Measurements from ENCODE around the gene MYH2.
"Not testable (repeated sequence)": the region's sequence is repeated elsewhere in the genome, so short reads cannot be mapped to it uniquely, and the experiment has no call there.

MYH2 gene

GRCh38 chr17:10543486-10543885 is 6.0 kb downstream of the MYH2 start:
- H3K9me3 Mint-ChIP-seq; H3K4me1 Mint-ChIP-seq (ENCODE audit: low read depth in 2 of 2); ATAC-seq (replicated peaks); H3K27ac Mint-ChIP-seq; H3K36me3 Mint-ChIP-seq (ENCODE audit: insufficient read depth); H3K4me3 Mint-ChIP-seq; DNase-seq: not testable (repeated sequence)
- peaks cover 12 to 28% of the 10 kb centered on the region in 2 donors for H3K27me3 Mint-ChIP-seq

GRCh38 chr17:10541179-10541578 is 8.3 kb downstream of the MYH2 start:
- not testable (repeated sequence) for H3K9me3 Mint-ChIP-seq; H3K27ac Mint-ChIP-seq; H3K36me3 Mint-ChIP-seq (ENCODE audit: insufficient read depth); H3K4me3 Mint-ChIP-seq; H3K4me1 Mint-ChIP-seq (ENCODE audit: low read depth in 2 of 2); ATAC-seq (replicated peaks); DNase-seq
- peaks cover 13 to 21% of the 10 kb centered on the region in 2 donors for H3K27me3 Mint-ChIP-seq

- H3K36me3 Mint-ChIP-seq (ENCODE audit: insufficient read depth) = no peaks in the 10 kb centered on the region
- no peak overlapping the region for H3K4me3 Mint-ChIP-seq
- no peak overlapping the region for H3K27ac Mint-ChIP-seq
- H3K27me3 Mint-ChIP-seq = peaks cover 31 to 35% of the 10 kb centered on the region in 2 donors
- no peaks in the 10 kb centered on the region for H3K9me3 Mint-ChIP-seq
- DNase-seq (no peak), ATAC-seq (replicated peaks) (no peak)
- H3K4me1 Mint-ChIP-seq (ENCODE audit: low read depth in 2 of 2) = no peaks in the 10 kb centered on the region
Observed at GRCh38 chr17:10532026-10532425, 17.4 kb downstream of the MYH2 start.

GRCh38 chr17:10527419-10527818 is 22.0 kb downstream of the MYH2 start:
- Mint-ChIP-seq H3K9me3 (no peaks in the 10 kb centered on the region), H3K27me3 (peaks cover 35 to 54% of the 10 kb centered on the region in 2 donors), H3K27ac (no peak overlapping the region), H3K36me3 (ENCODE audit: insufficient read depth) (no peaks in the 10 kb centered on the region), H3K4me3 (no peak overlapping the region), H3K4me1 (ENCODE audit: low read depth in 2 of 2) (no peaks in the 10 kb centered on the region)
- DNase-seq = no peak
- no peak for ATAC-seq (replicated peaks)

- Mint-ChIP-seq H3K27ac (no peak overlapping the region), H3K27me3 (peaks cover 35 to 49% of the 10 kb centered on the region in 2 donors), H3K4me1 (ENCODE audit: low read depth in 2 of 2) (no peaks in the 10 kb centered on the region), H3K9me3 (no peaks in the 10 kb centered on the region), H3K4me3 (no peak overlapping the region), H3K36me3 (ENCODE audit: insufficient read depth) (no peaks in the 10 kb centered on the region)
- ATAC-seq (replicated peaks) = no peak
- no peak for DNase-seq
Observed at GRCh38 chr17:10526517-10526916, 22.9 kb downstream of the MYH2 start.

- DNase-seq (no peak), ATAC-seq (replicated peaks) (no peak)
- H3K27me3 Mint-ChIP-seq = peaks cover 16 to 39% of the 10 kb centered on the region in 2 donors
- no peaks in the 10 kb centered on the region for H3K9me3 Mint-ChIP-seq
- H3K27ac Mint-ChIP-seq = no peak overlapping the region
- H3K4me1 Mint-ChIP-seq (ENCODE audit: low read depth in 2 of 2) = no peaks in the 10 kb centered on the region
- no peaks in the 10 kb centered on the region for H3K36me3 Mint-ChIP-seq (ENCODE audit: insufficient read depth)
- no peak overlapping the region for H3K4me3 Mint-ChIP-seq
Observed at GRCh38 chr17:10523064-10523463, 26.4 kb downstream of the MYH2 start.

- H3K9me3 Mint-ChIP-seq = no peaks in the 10 kb centered on the region
- ATAC-seq (replicated peaks) = no peak
- peaks cover 16 to 33% of the 10 kb centered on the region in 2 donors for H3K27me3 Mint-ChIP-seq
- H3K36me3 Mint-ChIP-seq (ENCODE audit: insufficient read depth) = no peaks in the 10 kb centered on the region
- no peak for DNase-seq
- H3K4me1 Mint-ChIP-seq (ENCODE audit: low read depth in 2 of 2) = no peaks in the 10 kb centered on the region
- no peak overlapping the region for H3K27ac Mint-ChIP-seq
- no peak overlapping the region for H3K4me3 Mint-ChIP-seq
Observed at GRCh38 chr17:10521949-10522348, 27.5 kb downstream of the MYH2 start.

- DNase-seq (no peak), ATAC-seq (replicated peaks) (no peak)
- H3K4me1 Mint-ChIP-seq (ENCODE audit: low read depth in 2 of 2) = no peaks in the 10 kb centered on the region
- H3K36me3 Mint-ChIP-seq (ENCODE audit: insufficient read depth) = no peaks in the 10 kb centered on the region
- no peak within 1 kb of the TSS for H3K27ac Mint-ChIP-seq
- peaks cover 10 to 17% of the 10 kb centered on the region in 2 donors for H3K27me3 Mint-ChIP-seq
- no peaks in the 10 kb centered on the region for H3K9me3 Mint-ChIP-seq
- H3K4me3 Mint-ChIP-seq = no peak within 1 kb of the TSS
Observed at GRCh38 chr17:10518271-10519037, 31.0 kb downstream of the MYH2 start, which contains the start of gene MYH1. MYH1 (minus strand) TSS chr17:10518542; CDS start chr17:10516642, 1,900 bp downstream.

GRCh38 chr17:10516638-10517037 is 32.8 kb downstream of the MYH2 start:
- Mint-ChIP-seq H3K27me3 (peaks cover 5 to 17% of the 10 kb centered on the region in 2 donors), H3K36me3 (ENCODE audit: insufficient read depth) (no peaks in the 10 kb centered on the region), H3K4me3 (no peak overlapping the region), H3K27ac (no peak overlapping the region), H3K4me1 (ENCODE audit: low read depth in 2 of 2) (no peaks in the 10 kb centered on the region), H3K9me3 (no peaks in the 10 kb centered on the region)
- no peak for ATAC-seq (replicated peaks)
- DNase-seq = no peak

- H3K27ac Mint-ChIP-seq = no peak overlapping the region
- peaks cover 5 to 17% of the 10 kb centered on the region in 2 donors for H3K27me3 Mint-ChIP-seq
- DNase-seq (no peak), ATAC-seq (replicated peaks) (no peak)
- no peaks in the 10 kb centered on the region for H3K4me1 Mint-ChIP-seq (ENCODE audit: low read depth in 2 of 2)
- H3K9me3 Mint-ChIP-seq = no peaks in the 10 kb centered on the region
- no peak overlapping the region for H3K4me3 Mint-ChIP-seq
- no peaks in the 10 kb centered on the region for H3K36me3 Mint-ChIP-seq (ENCODE audit: insufficient read depth)
Observed at GRCh38 chr17:10516065-10516464, 33.4 kb downstream of the MYH2 start.

GRCh38 chr17:10513299-10514067 is 36.0 kb downstream of the MYH2 start:
- no peak overlapping the region for H3K4me3 Mint-ChIP-seq
- no peaks in the 10 kb centered on the region for H3K4me1 Mint-ChIP-seq (ENCODE audit: low read depth in 2 of 2)
- DNase-seq (no peak), ATAC-seq (replicated peaks) (no peak)
- no peak overlapping the region for H3K27ac Mint-ChIP-seq
- H3K27me3 Mint-ChIP-seq = peaks cover 7 to 17% of the 10 kb centered on the region in 2 donors
- H3K9me3 Mint-ChIP-seq = no peaks in the 10 kb centered on the region
- H3K36me3 Mint-ChIP-seq (ENCODE audit: insufficient read depth) = no peaks in the 10 kb centered on the region

- H3K4me1 Mint-ChIP-seq (ENCODE audit: low read depth in 2 of 2) = no peaks in the 10 kb centered on the region
- no peaks in the 10 kb centered on the region for H3K36me3 Mint-ChIP-seq (ENCODE audit: insufficient read depth)
- no peak for DNase-seq
- H3K9me3 Mint-ChIP-seq = no peaks in the 10 kb centered on the region
- peaks cover 11 to 23% of the 10 kb centered on the region in 2 donors for H3K27me3 Mint-ChIP-seq
- H3K4me3 Mint-ChIP-seq = no peak overlapping the region
- no peak overlapping the region for H3K27ac Mint-ChIP-seq
- ATAC-seq (replicated peaks) = no peak
Observed at GRCh38 chr17:10512856-10513255, 36.6 kb downstream of the MYH2 start.

- H3K4me1 Mint-ChIP-seq (ENCODE audit: low read depth in 2 of 2) = no peaks in the 10 kb centered on the region
- ATAC-seq (replicated peaks) (no peak), DNase-seq (no peak)
- H3K9me3 Mint-ChIP-seq = peaks cover 0 to 2% of the 10 kb centered on the region in 2 donors
- H3K27me3 Mint-ChIP-seq = peaks cover 30 to 32% of the 10 kb centered on the region in 2 donors
- H3K36me3 Mint-ChIP-seq (ENCODE audit: insufficient read depth) = no peaks in the 10 kb centered on the region
- no peak overlapping the region for H3K27ac Mint-ChIP-seq
- H3K4me3 Mint-ChIP-seq = no peak overlapping the region
Observed at GRCh38 chr17:10499950-10500349, 49.5 kb downstream of the MYH2 start.

- Mint-ChIP-seq H3K9me3 (peaks cover 11 to 19% of the 10 kb centered on the region in 2 donors), H3K27me3 (peaks cover 23 to 27% of the 10 kb centered on the region in 2 donors), H3K27ac (no peak overlapping the region), H3K4me1 (ENCODE audit: low read depth in 2 of 2) (no peaks in the 10 kb centered on the region), H3K4me3 (no peak overlapping the region), H3K36me3 (ENCODE audit: insufficient read depth) (no peaks in the 10 kb centered on the region)
- DNase-seq (no peak), ATAC-seq (replicated peaks) (no peak)
Observed at GRCh38 chr17:10492004-10492403, 57.5 kb downstream of the MYH2 start.
